Neural cell (in vitro differentiated cells): Measurements from ENCODE around the gene L3MBTL4. TPM values are rescaled to one million over a fixed set of nuclear protein-coding genes. Genes with fewer than 3 reads are reported as not detected.

ENCODE experiments used
- H2AFZ ChIP-seq: fragments of 200-600, 300-800 bp; sonication (generic), shearing (Covaris generic); 2 replicates; pipeline ENCODE4 v1.6.0; 2014; ENCODE audit warnings: low read depth, mild to moderate bottlenecking, antibody characterized with exemption, low read length, moderate library complexity
- H3F3A ChIP-seq: fragments of 200-600 bp; shearing (Covaris generic); 2 replicates; pipeline ENCODE4 v1.6.1; 2016; ENCODE audit warnings: mild to moderate bottlenecking, moderate library complexity, mixed read lengths, antibody characterized with exemption, low read length; ENCODE audit not compliant: insufficient read depth, poor library complexity, severe bottlenecking
- H3K27ac ChIP-seq: fragments of 200-600, 300-800 bp; sonication (generic), shearing (Covaris generic); 2 replicates; pipeline ENCODE4 v1.5.1; 2014; ENCODE audit warnings: mild to moderate bottlenecking, low read length, moderate library complexity
- H3K27me3 ChIP-seq: fragments of 300-800, 200-600 bp; sonication (generic), shearing (Covaris generic); 2 replicates; pipeline ENCODE4 v1.6.0; 2014; ENCODE audit warnings: mild to moderate bottlenecking, low read depth, low read length, moderate library complexity; ENCODE audit not compliant: insufficient read depth
- H3K36me3 ChIP-seq: fragments of 300-800, 200-600 bp; sonication (generic), shearing (Covaris generic); 2 replicates; pipeline ENCODE4 v1.5.1; 2014; ENCODE audit warnings: mild to moderate bottlenecking, antibody characterized with exemption, low read length, moderate library complexity; ENCODE audit not compliant: insufficient read depth
- H3K4me2 ChIP-seq: fragments of 300-800, 200-600 bp; sonication (generic), shearing (Covaris generic); 2 replicates; pipeline ENCODE4 v1.6.0; 2014; ENCODE audit warnings: mild to moderate bottlenecking, low read length
- H3K4me3 ChIP-seq: fragments of 300-800, 200-600 bp; sonication (generic), shearing (Covaris generic); 2 replicates; pipeline ENCODE4 v1.5.1; 2014; ENCODE audit warnings: mild to moderate bottlenecking, low read length, moderate library complexity
- H3K79me2 ChIP-seq: fragments of 200-600 bp; shearing (Covaris generic); replicated peaks from 2 replicates; pipeline ENCODE4 v1.6.0; 2014; ENCODE audit warnings: mild to moderate bottlenecking, low read length, moderate library complexity; ENCODE audit not compliant: insufficient read depth
- H3K9ac ChIP-seq: fragments of 300-800, 200-600 bp; sonication (generic), shearing (Covaris generic); 2 replicates; pipeline ENCODE4 v1.6.1; 2016; ENCODE audit warnings: mild to moderate bottlenecking, low read length, mixed read lengths
- H3K9me2 ChIP-seq: fragments of 200-600 bp; shearing (Covaris generic); 2 replicates; pipeline ENCODE4 v1.6.1; 2016; ENCODE audit warnings: mild to moderate bottlenecking, low read length, mixed read lengths; ENCODE audit not compliant: insufficient read depth
- H3K9me3 ChIP-seq: fragments of 200-600, 300-800 bp; sonication (generic), shearing (Covaris generic); 2 replicates; pipeline ENCODE4 v1.6.1; 2016; ENCODE audit warnings: mild to moderate bottlenecking, mixed run types, low read length, moderate library complexity, mixed read lengths
- H4K20me1 ChIP-seq: fragments of 200-600 bp; shearing (Covaris generic); 2 replicates; pipeline ENCODE4 v1.6.1; 2016; ENCODE audit warnings: mild to moderate bottlenecking, mixed run types; ENCODE audit not compliant: insufficient read depth
- EP300 ChIP-seq: fragments of 450-650 bp; conservative IDR thresholded peaks from 2 replicates; pipeline ENCODE4 v1.6.1; 2014; ENCODE audit warnings: antibody characterized with exemption, mild to moderate bottlenecking, moderate library complexity; ENCODE audit not compliant: poor library complexity, severe bottlenecking
- EZH2 ChIP-seq: fragments of 200-600, 300-800 bp; shearing (Covaris generic), sonication (generic); IDR thresholded peaks from 2 replicates; pipeline ENCODE4 v1.6.1; 2014; ENCODE audit warnings: antibody characterized with exemption, low read length, borderline replicate concordance, mild to moderate bottlenecking; ENCODE audit not compliant: insufficient read depth, poor library complexity, severe bottlenecking
- MXI1 ChIP-seq: fragments of 450-650 bp; conservative IDR thresholded peaks from 2 replicates; pipeline ENCODE4 v1.6.1; 2014; ENCODE audit warnings: antibody characterized with exemption, mild to moderate bottlenecking; ENCODE audit not compliant: poor library complexity, severe bottlenecking
- POLR2AphosphoS5 ChIP-seq: IDR thresholded peaks from 2 replicates; pipeline ENCODE4 v1.6.1; 2012
- RAD21 ChIP-seq: fragments of 450-650 bp; conservative IDR thresholded peaks from 2 replicates; pipeline ENCODE4 v1.6.1; 2014; ENCODE audit warnings: antibody characterized with exemption, mild to moderate bottlenecking, moderate library complexity
- SMC3 ChIP-seq: fragments of 450-650 bp; conservative IDR thresholded peaks from 2 replicates; pipeline ENCODE4 v1.6.1; 2014; ENCODE audit warnings: antibody characterized with exemption, mild to moderate bottlenecking, moderate library complexity; ENCODE audit not compliant: poor library complexity
- TAF1 ChIP-seq: IDR thresholded peaks from 2 replicates; pipeline ENCODE4 v1.6.1; 2012; ENCODE audit warnings: low read depth
- polyA plus RNA-seq: library from polyadenylated mRNA; depleted of rRNA; stranded (reverse); fragments of >200 nt; gene quantifications from 2 replicates; pipeline ENCODE4 v1.2.3, GENCODE V29; 2014
- TF ChIP-seq, protein P1 (sequence below): IDR thresholded peaks from 2 replicates; pipeline ENCODE4 v1.6.1; 2012; ENCODE audit warnings: borderline replicate concordance
- TF ChIP-seq, protein P2 (sequence below): fragments of 450-650 bp; IDR thresholded peaks from 2 replicates; pipeline ENCODE4 v1.5.1; 2014; ENCODE audit warnings: antibody characterized with exemption, mild to moderate bottlenecking, moderate library complexity; ENCODE audit not compliant: poor library complexity, severe bottlenecking

The L3MBTL4 gene
- polyA plus RNA-seq, 1 donor from 2014 or later, result 0.90 TPM

GRCh38 chr18:6010921-6011320, 403.8 kb downstream of the L3MBTL4 start:
- no peaks in the 10 kb centered on the region for H3F3A ChIP-seq
- H3K4me3 ChIP-seq, result no peak overlapping the region
- no peaks in the 10 kb centered on the region for H3K27me3 ChIP-seq
- H3K27ac ChIP-seq, result no peak overlapping the region
- no peaks in the 10 kb centered on the region for H3K36me3 ChIP-seq
- TF ChIP-seq, protein P1, sequence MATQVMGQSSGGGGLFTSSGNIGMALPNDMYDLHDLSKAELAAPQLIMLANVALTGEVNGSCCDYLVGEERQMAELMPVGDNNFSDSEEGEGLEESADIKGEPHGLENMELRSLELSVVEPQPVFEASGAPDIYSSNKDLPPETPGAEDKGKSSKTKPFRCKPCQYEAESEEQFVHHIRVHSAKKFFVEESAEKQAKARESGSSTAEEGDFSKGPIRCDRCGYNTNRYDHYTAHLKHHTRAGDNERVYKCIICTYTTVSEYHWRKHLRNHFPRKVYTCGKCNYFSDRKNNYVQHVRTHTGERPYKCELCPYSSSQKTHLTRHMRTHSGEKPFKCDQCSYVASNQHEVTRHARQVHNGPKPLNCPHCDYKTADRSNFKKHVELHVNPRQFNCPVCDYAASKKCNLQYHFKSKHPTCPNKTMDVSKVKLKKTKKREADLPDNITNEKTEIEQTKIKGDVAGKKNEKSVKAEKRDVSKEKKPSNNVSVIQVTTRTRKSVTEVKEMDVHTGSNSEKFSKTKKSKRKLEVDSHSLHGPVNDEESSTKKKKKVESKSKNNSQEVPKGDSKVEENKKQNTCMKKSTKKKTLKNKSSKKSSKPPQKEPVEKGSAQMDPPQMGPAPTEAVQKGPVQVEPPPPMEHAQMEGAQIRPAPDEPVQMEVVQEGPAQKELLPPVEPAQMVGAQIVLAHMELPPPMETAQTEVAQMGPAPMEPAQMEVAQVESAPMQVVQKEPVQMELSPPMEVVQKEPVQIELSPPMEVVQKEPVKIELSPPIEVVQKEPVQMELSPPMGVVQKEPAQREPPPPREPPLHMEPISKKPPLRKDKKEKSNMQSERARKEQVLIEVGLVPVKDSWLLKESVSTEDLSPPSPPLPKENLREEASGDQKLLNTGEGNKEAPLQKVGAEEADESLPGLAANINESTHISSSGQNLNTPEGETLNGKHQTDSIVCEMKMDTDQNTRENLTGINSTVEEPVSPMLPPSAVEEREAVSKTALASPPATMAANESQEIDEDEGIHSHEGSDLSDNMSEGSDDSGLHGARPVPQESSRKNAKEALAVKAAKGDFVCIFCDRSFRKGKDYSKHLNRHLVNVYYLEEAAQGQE, result no peak
- TF ChIP-seq EP300 (peak; percentile 44), POLR2AphosphoS5 (peak; percentile 13)
- H3K9ac ChIP-seq, result no peak overlapping the region
- no peak overlapping the region for H3K4me2 ChIP-seq
- no peaks in the 10 kb centered on the region for H3K9me2 ChIP-seq
- H4K20me1 ChIP-seq, result no peaks in the 10 kb centered on the region
- H3K9me3 ChIP-seq, result no peaks in the 10 kb centered on the region
- H3K79me2 ChIP-seq, result no peaks in the 10 kb centered on the region
- H2AFZ ChIP-seq, result no peak overlapping the region

DNA sequence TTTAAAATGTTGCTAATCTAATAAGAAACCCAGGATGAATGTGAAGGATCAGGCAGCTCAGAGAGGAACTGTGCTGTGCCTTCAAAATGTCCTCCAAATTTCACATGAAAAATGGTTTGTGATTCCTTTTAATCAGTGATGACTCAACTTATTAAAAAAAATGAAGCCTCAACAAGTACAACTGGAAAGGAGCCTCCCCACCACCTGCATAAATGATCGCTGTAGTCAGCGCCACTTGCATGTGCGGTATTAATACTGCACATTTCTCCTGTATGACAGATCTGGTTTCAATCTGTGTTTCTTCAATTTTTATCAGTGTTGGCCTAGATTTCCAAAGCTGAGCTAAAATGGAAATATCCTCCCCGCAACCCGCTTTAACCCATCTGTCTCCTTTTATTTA, 404.4 kb downstream of the L3MBTL4 start:
- no peaks in the 10 kb centered on the region for H3K9me3 ChIP-seq
- no peak overlapping the region for H2AFZ ChIP-seq
- no peaks in the 10 kb centered on the region for H3K79me2 ChIP-seq
- H3K4me2 ChIP-seq, result no peak overlapping the region
- H3K27ac ChIP-seq, result no peak overlapping the region
- H3K9me2 ChIP-seq, result no peaks in the 10 kb centered on the region
- no peak overlapping the region for H3K9ac ChIP-seq
- TF ChIP-seq SMC3 (no peak), TAF1 (no peak), RAD21 (no peak), POLR2AphosphoS5 (no peak), EP300 (no peak), MXI1 (no peak), EZH2 (no peak)
- TF ChIP-seq, protein P2, sequence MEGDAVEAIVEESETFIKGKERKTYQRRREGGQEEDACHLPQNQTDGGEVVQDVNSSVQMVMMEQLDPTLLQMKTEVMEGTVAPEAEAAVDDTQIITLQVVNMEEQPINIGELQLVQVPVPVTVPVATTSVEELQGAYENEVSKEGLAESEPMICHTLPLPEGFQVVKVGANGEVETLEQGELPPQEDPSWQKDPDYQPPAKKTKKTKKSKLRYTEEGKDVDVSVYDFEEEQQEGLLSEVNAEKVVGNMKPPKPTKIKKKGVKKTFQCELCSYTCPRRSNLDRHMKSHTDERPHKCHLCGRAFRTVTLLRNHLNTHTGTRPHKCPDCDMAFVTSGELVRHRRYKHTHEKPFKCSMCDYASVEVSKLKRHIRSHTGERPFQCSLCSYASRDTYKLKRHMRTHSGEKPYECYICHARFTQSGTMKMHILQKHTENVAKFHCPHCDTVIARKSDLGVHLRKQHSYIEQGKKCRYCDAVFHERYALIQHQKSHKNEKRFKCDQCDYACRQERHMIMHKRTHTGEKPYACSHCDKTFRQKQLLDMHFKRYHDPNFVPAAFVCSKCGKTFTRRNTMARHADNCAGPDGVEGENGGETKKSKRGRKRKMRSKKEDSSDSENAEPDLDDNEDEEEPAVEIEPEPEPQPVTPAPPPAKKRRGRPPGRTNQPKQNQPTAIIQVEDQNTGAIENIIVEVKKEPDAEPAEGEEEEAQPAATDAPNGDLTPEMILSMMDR, result no peak
- TF ChIP-seq, protein P1, result no peak
- H3F3A ChIP-seq, result no peaks in the 10 kb centered on the region
- no peaks in the 10 kb centered on the region for H3K36me3 ChIP-seq
- no peak overlapping the region for H3K4me3 ChIP-seq
- H3K27me3 ChIP-seq, result no peaks in the 10 kb centered on the region
- H4K20me1 ChIP-seq, result no peaks in the 10 kb centered on the region
